GM19468 (cell line): ENCODE results near the gene VTN.
A peak's percentile ranks its signal among the peaks of the same experiment; 100 is the strongest.

Experiments used
- ATAC-seq: cut with Tn5 transposase; IDR thresholded peaks from one replicate; pipeline ENCODE4 v1.9.1; 2021; ENCODE audit warnings: mild to moderate bottlenecking, moderate library complexity, moderate number of reproducible peaks; ENCODE audit not compliant: unreplicated experiment; ENCODE audit errors: extremely low read depth

The VTN gene

DNA sequence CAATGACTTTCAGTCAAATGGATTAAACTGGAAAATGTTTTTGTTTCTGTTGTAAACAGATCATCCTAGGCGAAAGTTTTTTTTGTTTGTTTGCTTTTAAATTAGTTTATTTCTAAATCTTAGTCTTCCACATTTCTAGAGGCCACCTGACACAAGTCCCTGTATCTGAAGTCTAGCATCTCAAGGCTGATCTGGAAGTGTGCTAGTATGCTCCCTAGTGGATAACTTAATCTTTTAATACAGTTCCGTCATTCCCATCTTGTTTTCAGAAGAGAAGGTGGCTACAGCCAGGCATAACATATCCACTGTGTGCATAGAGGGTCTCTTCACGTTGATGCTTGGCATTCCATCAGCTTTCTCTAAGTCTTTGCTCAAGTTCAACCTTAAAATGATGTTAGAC, 42.4 kb downstream of the VTN start:
- no peak for ATAC-seq

DNA sequence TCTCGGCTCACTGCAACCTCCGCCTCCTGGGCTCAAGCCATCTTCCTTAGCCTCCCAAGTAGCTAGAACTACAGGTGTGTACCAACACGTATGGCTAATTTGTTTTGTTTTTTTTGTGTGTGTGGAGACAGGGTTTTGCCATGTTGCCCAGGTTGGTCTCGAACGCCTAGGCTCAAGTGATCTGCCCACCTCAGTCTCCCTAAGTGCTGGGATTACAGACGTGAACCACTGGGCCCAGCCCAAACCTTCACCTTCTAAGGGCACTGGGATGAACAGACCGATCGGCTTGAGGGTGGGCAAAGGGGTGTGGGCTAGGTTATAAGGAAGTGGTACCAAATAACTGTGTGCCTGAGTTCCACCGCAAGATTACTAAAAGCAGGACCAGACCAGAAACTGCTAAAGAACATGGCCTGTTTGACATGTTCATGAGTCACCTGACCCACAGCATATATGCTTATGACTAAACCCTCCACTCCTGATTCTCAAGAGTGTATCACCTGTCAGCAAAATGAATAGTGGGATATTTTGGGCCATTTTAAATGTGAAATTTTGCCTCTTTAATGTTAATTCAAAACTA, 43.0 kb downstream of the VTN start:
- no peak for ATAC-seq

DNA sequence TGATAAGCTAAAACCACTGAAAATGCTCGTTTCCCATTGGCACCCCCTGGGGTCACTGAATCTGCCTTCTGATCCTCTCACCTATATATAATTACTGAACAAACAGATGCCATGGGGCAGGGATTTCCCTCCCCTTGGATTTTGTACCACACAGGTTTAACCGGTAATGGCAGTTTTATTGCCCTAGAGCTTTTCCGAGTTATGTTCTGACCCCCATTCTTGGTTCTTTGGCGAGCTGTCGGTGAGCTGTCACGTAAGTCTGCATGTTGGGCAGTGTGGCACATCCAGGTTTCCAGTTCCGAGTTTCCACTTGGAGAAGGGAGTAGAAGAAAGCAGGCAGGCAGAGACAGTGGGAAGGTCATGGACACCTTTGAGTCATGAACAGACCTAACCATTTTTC, 44.0 kb downstream of the VTN start:
- ATAC-seq = no peak

DNA sequence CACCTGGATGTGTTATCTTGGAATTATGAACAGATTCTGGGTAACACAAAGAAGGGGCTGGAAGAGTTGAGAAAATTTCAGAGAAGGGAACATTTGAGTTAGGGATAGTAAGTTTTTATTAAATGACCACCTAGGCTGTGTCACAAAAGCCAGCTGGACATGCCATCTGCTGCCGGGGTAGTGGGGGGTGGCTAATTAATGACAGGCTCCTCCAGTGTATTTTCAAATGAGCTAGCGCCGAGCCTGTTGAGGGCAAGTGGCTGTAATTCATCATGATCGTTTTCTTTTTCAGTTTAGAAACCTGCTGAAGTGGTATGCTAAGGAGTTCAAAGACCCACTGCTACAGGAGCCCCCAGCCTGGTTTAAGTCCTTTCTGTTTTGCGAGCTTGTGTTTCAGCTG, 44.9 kb downstream of the VTN start:
- ATAC-seq = no peak

DNA sequence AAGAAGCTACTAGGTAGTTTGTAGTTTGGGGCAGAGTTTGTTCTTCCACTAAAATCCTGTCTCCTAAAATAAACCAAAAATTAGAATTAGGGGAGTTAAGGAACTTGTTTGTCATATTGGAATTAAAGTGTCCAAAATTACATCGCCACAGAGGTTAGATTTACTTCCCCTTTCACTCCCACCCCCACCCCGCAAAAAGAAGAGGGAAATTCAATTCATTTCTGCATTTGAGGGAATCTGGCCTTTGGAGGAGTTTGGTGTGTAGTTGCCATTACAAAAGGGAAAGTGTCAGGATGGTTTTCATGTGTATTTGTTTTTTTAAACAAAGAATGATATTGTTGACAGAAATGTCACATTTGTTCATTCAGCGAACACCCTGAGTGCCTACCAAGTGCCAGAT, 45.3 kb downstream of the VTN start:
- no peak for ATAC-seq

DNA sequence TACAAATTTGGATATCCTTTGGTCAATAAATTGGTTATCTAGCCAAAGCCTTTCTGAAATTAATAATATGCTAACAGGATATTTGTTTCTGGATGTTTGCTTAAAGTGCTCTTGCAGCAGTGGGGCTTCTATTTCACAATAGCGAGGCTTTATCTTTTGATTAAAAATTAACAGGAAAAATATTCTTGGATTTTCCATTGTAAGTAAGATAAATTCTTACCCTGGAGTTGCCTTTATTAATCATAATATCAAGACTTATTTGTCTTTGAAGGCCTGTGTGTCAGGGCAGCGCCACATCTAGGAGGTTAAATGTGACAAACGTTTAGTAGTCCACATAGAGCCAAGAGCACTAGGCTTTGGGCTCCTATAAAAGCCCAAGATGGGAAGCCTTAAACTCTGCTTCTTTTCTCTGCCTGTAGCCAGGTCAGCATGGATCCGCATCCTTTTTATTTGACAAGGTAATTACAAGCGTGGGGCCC, 45.8 kb downstream of the VTN start:
- no peak for ATAC-seq

DNA sequence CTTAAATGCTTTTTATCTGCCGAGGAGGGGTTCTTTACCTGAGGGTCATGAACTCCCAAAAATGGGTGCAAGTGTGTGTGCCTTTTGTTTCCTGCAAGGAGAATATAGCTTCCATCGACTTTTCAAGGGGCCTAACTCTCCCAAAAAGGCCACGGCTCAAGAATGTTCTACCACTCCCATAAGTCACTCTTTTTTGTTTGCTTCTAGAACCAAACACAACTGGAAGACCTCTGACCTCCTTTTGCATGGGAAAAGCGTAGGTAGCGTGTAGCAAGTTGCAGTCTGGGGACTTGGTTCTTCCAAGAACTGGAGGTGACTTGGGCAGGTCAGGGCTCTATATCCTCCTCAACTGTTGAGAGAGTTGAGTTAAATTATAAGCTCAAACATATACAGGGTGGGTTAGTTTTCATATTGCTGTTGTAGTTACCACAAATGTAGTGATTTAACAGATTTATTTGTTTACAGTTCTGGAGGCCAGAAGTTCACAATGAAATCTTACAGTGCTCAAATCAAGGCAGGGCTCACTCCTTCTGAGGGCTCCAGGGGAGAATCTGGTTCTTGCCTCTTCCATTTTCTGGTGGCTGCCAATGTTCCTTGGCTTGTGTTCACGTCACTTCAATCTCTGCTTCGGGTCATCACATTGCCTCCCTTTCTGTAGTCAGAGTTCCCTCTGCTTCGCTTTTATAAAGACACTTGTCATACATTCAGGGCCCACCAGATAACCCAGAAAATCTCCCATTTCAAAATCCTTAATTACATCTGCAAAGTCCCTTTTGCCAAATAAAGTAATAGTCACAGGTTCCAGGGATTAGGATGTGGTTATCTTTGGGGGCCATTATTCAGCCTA, 49.7 kb downstream of the VTN start:
- ATAC-seq = no peak

DNA sequence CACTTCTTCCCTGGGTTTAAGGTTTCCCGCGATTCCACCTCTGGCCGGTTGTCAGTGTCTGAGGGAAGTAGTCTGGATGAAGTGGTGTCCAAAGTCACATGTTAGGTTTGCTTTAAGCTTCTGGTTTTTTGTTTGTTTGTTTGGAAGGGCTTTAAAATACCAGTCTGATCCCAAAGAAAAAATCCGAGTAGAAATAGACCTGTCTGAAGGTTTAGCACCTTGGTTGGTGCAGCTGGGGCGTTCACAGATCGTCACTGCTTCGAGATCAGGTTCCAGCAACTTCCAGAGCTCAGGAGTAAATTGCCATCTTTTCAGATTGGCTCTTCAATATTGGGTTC, 50.5 kb downstream of the VTN start:
- no peak for ATAC-seq

DNA sequence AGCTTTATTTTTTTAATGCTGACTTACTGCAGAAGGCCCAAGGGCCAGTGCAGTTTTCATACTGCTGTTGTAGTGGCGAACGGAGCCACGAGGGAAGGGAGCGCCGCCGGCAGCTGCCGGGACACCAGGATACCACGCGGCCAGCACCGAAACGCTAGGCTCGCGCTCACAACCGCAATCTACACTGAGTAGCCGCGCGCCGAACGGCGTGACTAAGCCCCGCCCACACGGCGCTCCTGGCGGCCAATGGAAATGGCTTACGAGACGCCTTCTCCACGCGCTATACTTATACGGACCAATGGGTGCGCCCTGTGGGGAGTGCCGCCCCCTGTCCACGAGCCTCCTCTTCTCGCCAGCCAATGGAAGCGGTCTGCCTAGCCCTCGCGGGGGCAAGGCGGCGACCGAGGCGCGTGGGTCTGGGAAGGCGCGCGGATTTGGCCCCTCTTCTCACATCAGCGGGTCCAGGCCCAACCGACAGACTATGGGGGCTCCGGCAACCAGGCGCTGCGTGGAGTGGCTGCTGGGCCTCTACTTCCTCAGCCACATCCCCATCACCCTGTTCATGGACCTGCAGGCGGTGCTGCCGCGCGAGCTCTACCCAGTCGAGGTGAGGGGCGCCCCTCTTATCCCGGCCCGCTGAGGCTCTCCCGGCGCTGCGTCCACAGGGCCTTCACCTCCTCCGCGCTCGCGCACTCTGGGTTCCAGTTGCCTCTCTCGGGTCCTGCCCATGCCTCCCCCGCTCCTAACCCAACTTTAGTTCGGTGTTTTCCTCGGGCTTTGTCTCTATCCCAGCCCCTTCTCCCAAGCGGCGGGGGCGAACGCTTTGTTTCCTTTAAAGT, 51.1 kb downstream of the VTN start, which contains the start of gene TMEM97:
TMEM97 (plus strand) TSS at position 442 of the 839 bp plus-strand sequence; CDS start at position 482, 40 bp downstream.
- ATAC-seq = peak; percentile 93

DNA sequence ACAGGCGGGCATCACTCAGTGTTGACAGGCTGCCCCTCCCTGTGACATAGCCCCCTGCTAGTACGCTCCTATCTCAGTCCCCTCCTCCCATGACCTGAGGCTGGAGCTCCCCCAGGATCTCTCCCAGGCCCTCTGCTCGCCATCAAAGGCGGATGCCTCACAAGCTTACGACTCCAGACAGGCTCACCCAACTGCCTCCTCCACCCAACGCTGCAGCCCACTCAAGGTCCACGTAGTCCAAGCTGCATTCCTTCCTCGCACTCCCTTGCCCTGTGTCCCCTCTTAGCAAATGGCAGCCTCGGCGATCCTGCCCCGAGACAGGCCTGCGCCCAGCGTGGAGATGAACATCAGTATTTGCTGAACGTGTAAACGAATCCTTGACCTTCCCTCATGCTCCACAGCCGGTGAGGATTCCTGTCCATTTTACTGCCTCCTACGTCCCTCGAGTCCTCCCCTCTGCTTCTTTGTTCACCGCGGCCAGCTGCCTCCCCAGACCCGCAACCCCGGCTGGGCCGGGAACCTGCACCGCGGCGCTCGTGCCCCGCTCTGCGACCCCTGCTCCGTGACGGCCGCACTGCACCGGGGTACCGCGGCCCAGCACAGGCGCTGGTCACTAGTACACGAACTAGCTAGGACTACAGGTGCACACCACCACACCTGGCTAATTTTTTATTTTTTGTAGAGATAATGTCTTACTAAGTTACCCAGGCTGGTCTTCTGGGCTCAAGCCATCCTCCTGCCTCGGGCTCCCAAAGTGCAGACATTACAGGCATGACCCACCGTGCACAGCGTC, 51.9 kb downstream of the VTN start:
- no peak for ATAC-seq
